ENCODE data around the gene GPR6. TPM values are rescaled to one million over a fixed set of nuclear protein-coding genes. Genes with fewer than 3 reads are reported as not detected.
A peak's percentile ranks its signal among the peaks of the same experiment; 100 is the strongest.

Gene GPR6
- total and polyA plus RNA-seq, 2 of the 8 experiments (the other 6 are each of a cell fraction or from before 2014, with no cell fraction given) = 0.18 to 0.37 TPM

GRCh38 chr6:109945091-109945490 lies 33.0 kb upstream of the GPR6 start (continued):
- TF ChIP-seq MAX (IDR thresholded peaks at IDR 0.05) = peak; percentile 62
- TF ChIP-seq KDM1A (IDR thresholded peaks at IDR 0.05; ENCODE audit: borderline replicate concordance, low read length) = no peak

Measured in H1 (cell line).